Natural killer cell (primary cell): ENCODE results near the gene LRRFIP2. TPM values are rescaled to one million over a fixed set of nuclear protein-coding genes. Genes with fewer than 3 reads are reported as not detected.
"Not testable (repeated sequence)": the region's sequence is repeated elsewhere in the genome, so short reads cannot be mapped to it uniquely, and the experiment has no call there.

Experiments used
- ATAC-seq, 3 donors: fragments of 150-1000 bp in 2 of 3; fragments of 200-7000 bp in 1 of 3; cut with Tn5 transposase; 1 replicate in 1 of 3; 2 replicates in 2 of 3; pipeline ENCODE4 v1.10.0; 2021; ENCODE audit warnings: mild to moderate bottlenecking in 2 of 3, moderate library complexity in 2 of 3
- DNase-seq, 2 donors: peaks; one replicate each; pipeline versions ENCODE4 v3.0.0 to v3.0.0-alpha.2; 2013 to 2021; ENCODE audit warnings: mixed read lengths in 1 of 2
- H3K27ac ChIP-seq: one replicate; pipeline ENCODE4 v1.5.1; 2013; ENCODE audit warnings: mild to moderate bottlenecking, low read length
- H3K27me3 ChIP-seq: one replicate; pipeline ENCODE4 v1.6.1; 2013; ENCODE audit warnings: low read length; ENCODE audit not compliant: control insufficient read depth, insufficient read depth
- H3K36me3 ChIP-seq: one replicate; pipeline ENCODE4 v1.6.1; 2013; ENCODE audit warnings: low read length; ENCODE audit not compliant: control insufficient read depth, insufficient read depth
- H3K4me1 ChIP-seq: one replicate; pipeline ENCODE4 v1.6.1; 2013; ENCODE audit warnings: low read length; ENCODE audit not compliant: control insufficient read depth, insufficient read depth
- H3K4me3 ChIP-seq: one replicate; pipeline ENCODE4 v1.5.1; 2013; ENCODE audit warnings: low read length
- H3K9me3 ChIP-seq: one replicate; pipeline ENCODE4 v1.6.1; 2013; ENCODE audit warnings: low read length; ENCODE audit not compliant: control insufficient read depth, insufficient read depth
- H3K27ac Mint-ChIP-seq, 2 donors: one replicate each; pipeline ENCODE4 v1.8.0; 2022; ENCODE audit warnings: mild to moderate bottlenecking in 2 of 2, mixed read lengths in 2 of 2, moderate library complexity in 1 of 2
- H3K27me3 Mint-ChIP-seq, 2 donors: one replicate each; pipeline ENCODE4 v1.8.0; 2022; ENCODE audit warnings: low read depth in 2 of 2, mixed read lengths in 2 of 2
- H3K36me3 Mint-ChIP-seq: one replicate; pipeline ENCODE4 v1.8.0; 2022; ENCODE audit warnings: mixed read lengths
- H3K4me1 Mint-ChIP-seq, 2 donors: one replicate each; pipeline ENCODE4 v1.8.0; 2022; ENCODE audit warnings: mixed read lengths in 2 of 2
- H3K4me3 Mint-ChIP-seq: one replicate; pipeline ENCODE4 v1.8.0; 2022; ENCODE audit warnings: mild to moderate bottlenecking, moderate library complexity, mixed read lengths
- H3K9me3 Mint-ChIP-seq, 2 donors: one replicate each; pipeline ENCODE4 v1.8.0; 2022; ENCODE audit warnings: mixed read lengths in 2 of 2
- WGBS: methylation state at CpG from one replicate; pipeline ENCODE4 v1.1.7; 2013; ENCODE audit warnings: missing lambda C conversion rate; ENCODE audit not compliant: insufficient coverage; 5-methylcytosine and 5-hydroxymethylcytosine counted together
- intact Hi-C: fragments of 100-400 bp; cut with micrococcal nuclease; formaldehyde crosslinking; loops from one replicate; pipeline ENCODE4 v1.14.2; 2022
- total RNA-seq, 4 donors: library from RNA; stranded (reverse); fragments of 120-200 nt in 1 of 4; gene quantifications; one replicate each; pipeline versions ENCODE4 v1.2.3 to v1.2.4, GENCODE V29; 2013 to 2022
- TF ChIP-seq, protein P1 (sequence below): fragments of 200-600 bp; IDR thresholded peaks from one replicate; pipeline ENCODE4 v1.8.0; 2022; ENCODE audit warnings: antibody characterized with exemption

Gene LRRFIP2
- total RNA-seq, 3 donors from 2014 or later (not counting 1 experiment from before 2014, with no cell fraction given), result 49.0 to 86.1 (median 66.0) TPM

DNA sequence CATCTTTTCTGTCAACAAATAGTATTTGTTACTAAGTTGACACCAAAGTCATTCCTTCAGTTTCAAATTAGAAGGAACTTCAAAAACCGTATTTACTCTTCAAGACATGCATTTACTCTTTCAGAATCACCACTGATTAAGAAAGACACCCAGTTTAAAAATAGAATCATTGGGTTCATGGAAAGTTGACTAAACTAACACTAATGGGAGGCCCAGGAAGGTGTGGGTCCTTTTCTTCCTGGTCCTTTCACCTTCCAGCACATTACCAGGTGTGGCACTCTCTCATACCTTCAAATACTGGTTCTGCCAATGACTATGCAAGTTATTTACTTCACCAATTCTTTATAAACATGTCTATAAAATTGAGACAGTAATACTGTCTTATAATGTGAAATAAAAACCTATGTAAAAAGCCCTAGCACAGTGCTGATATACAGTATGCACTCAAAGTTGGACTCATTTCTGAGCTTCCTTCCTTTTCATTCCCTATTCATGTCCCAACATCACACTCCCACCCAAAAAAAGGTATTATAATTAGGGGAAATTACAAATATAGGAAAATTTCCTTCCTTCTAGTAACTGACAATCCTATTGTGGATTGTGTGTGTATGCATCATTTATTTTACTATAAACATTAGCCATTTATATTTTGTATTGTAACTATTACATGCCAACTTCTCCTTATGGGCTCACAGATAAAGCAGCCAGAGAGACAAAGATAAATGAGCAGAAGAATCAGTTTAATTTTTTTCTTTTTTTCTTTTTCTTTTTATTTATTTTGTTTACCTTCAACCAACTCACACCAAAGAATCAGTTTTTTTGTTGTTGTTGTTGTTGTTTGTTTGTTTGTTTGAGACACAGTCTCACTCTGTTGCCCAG, 48.9 kb downstream of the LRRFIP2 start:
- Histone ChIP-seq H3K36me3 (peaks cover 3% of the 10 kb centered on the region), H3K4me1 (no peaks in the 10 kb centered on the region), H3K4me3 (no peak overlapping the region), H3K27ac (no peak overlapping the region), H3K27me3 (no peaks in the 10 kb centered on the region), H3K9me3 (no peaks in the 10 kb centered on the region)
- Mint-ChIP-seq H3K36me3 (no peaks in the 10 kb centered on the region), H3K4me1 (peaks cover 6 to 7% of the 10 kb centered on the region in 2 donors), H3K9me3 (no peaks in the 10 kb centered on the region), H3K27me3 (no peaks in the 10 kb centered on the region), H3K4me3 (no peak overlapping the region), H3K27ac (no peak overlapping the region)
- DNase-seq (no peak), ATAC-seq (no peak)
- TF ChIP-seq, protein P1, sequence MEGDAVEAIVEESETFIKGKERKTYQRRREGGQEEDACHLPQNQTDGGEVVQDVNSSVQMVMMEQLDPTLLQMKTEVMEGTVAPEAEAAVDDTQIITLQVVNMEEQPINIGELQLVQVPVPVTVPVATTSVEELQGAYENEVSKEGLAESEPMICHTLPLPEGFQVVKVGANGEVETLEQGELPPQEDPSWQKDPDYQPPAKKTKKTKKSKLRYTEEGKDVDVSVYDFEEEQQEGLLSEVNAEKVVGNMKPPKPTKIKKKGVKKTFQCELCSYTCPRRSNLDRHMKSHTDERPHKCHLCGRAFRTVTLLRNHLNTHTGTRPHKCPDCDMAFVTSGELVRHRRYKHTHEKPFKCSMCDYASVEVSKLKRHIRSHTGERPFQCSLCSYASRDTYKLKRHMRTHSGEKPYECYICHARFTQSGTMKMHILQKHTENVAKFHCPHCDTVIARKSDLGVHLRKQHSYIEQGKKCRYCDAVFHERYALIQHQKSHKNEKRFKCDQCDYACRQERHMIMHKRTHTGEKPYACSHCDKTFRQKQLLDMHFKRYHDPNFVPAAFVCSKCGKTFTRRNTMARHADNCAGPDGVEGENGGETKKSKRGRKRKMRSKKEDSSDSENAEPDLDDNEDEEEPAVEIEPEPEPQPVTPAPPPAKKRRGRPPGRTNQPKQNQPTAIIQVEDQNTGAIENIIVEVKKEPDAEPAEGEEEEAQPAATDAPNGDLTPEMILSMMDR, result no peak
- no CpG with 5 or more reads among the region's 1 CpG for WGBS
- intact Hi-C loops, result no loop called here

DNA sequence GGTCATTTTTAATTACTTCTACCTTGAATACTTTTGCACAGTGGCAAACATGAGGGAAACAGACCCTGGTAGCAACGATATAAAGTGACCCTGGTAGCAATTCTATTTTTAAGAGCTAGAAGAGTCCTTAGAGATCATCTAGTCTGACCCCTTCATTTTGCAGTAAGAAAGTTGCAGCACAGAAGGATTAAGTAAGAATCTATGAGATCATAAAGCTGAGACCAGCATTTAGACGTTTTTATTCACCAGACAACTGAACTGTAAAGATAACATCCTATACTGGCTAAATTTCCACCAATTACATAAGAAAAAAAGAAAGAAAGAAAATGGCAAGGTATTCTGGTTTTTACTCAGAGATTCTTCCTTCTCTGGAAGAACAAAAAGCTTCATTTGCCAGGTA, 49.9 kb downstream of the LRRFIP2 start:
- Mint-ChIP-seq H3K27me3 (no peaks in the 10 kb centered on the region), H3K27ac (no peak overlapping the region), H3K4me3 (no peak overlapping the region), H3K9me3 (no peaks in the 10 kb centered on the region), H3K36me3 (no peaks in the 10 kb centered on the region), H3K4me1 (no peaks in the 10 kb centered on the region)
- DNase-seq (no peak), ATAC-seq (no peak)
- Histone ChIP-seq H3K4me1 (no peaks in the 10 kb centered on the region), H3K9me3 (no peaks in the 10 kb centered on the region), H3K36me3 (peaks cover 3% of the 10 kb centered on the region), H3K27me3 (no peaks in the 10 kb centered on the region), H3K4me3 (no peak overlapping the region), H3K27ac (no peak overlapping the region)
- WGBS, result 100% methylated on average over 1 of the region's 2 CpGs
- TF ChIP-seq, protein P1, result no peak
- intact Hi-C loops, result no loop called here

- ATAC-seq (no peak), DNase-seq (no peak)
- Mint-ChIP-seq H3K9me3 (no peaks in the 10 kb centered on the region), H3K36me3 (no peaks in the 10 kb centered on the region), H3K4me1 (no peaks in the 10 kb centered on the region), H3K27ac (no peak overlapping the region), H3K4me3 (no peak overlapping the region), H3K27me3 (no peaks in the 10 kb centered on the region)
- no peak overlapping the region for H3K27ac ChIP-seq
- WGBS, result 98% methylated on average over 6 of the region's 7 CpGs
- H3K9me3 ChIP-seq, result no peaks in the 10 kb centered on the region
- no peak overlapping the region for H3K4me3 ChIP-seq
- no peaks in the 10 kb centered on the region for H3K4me1 ChIP-seq
- intact Hi-C loops, result no loop called here
- H3K27me3 ChIP-seq, result no peaks in the 10 kb centered on the region
- peaks cover 3% of the 10 kb centered on the region for H3K36me3 ChIP-seq
- TF ChIP-seq, protein P1, result no peak
These were observed 51.1 kb downstream of the LRRFIP2 start for GRCh38 chr3:37123292-37123691.

- H3K36me3 Mint-ChIP-seq, H3K4me3 ChIP-seq, H3K27me3 Mint-ChIP-seq, H3K4me1 ChIP-seq, H3K4me1 Mint-ChIP-seq, intact Hi-C loops, ATAC-seq, DNase-seq, H3K27ac Mint-ChIP-seq, H3K36me3 ChIP-seq, H3K4me3 Mint-ChIP-seq, H3K27me3 ChIP-seq, H3K27ac ChIP-seq, H3K9me3 ChIP-seq, H3K9me3 Mint-ChIP-seq: not testable (repeated sequence)
- 100% methylated on average over 4 of the region's 6 CpGs for WGBS
These were observed 52.3 kb downstream of the LRRFIP2 start for GRCh38 chr3:37122069-37122468.
